ENCODE data around the gene TMTC1.

DNA sequence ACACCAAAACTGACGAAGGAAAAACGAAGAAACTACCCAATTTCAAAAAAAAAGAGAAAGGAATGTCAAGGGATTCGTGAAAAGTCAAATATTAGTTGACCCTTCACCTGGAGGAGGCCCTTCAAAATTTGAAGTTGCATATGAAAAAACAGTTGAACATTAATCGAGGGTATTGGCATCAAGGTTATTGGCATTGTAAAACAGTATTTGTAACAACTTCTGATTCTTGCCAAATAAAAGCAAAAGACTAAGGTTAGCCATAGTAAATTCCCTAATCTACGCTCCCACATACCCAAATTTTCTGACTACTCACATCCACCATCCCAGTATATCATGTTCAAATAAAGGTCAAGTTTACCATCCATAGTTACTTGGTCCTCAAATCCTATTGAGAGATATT lies 118.6 kb downstream of the TMTC1 start:
- TF ChIP-seq CTCF (IDR thresholded peaks at IDR 0.05; ENCODE audit: low read depth, low read length) (no peak), EZH2phosphoT487 (IDR thresholded peaks at IDR 0.05; ENCODE audit: low read depth) (no peak)

All from OCI-LY3 (cell line).